MM.1S (cell line): ENCODE measurements around the gene FGF14.
"Not testable (repeated sequence)": the region's sequence is repeated elsewhere in the genome, so short reads cannot be mapped to it uniquely, and the experiment has no call there.

Experiments used
- DNase-seq: peaks from one replicate; pipeline ENCODE4 v3.0.0-alpha.2; 2015
- H2AFZ ChIP-seq: fragments of 300-600 bp; sonication (generic); 2 replicates; pipeline ENCODE4 v1.6.0; 2016; ENCODE audit warnings: antibody characterized with exemption, low read length
- H3F3A ChIP-seq: fragments of 300-600 bp; sonication (generic); 2 replicates; pipeline ENCODE4 v1.6.1; 2016; ENCODE audit warnings: mild to moderate bottlenecking, antibody characterized with exemption, low read length, moderate library complexity, mixed read lengths; ENCODE audit not compliant: insufficient read depth
- H3K27ac ChIP-seq: fragments of 300-600 bp; sonication (generic); 2 replicates; pipeline ENCODE4 v1.5.1; 2016; ENCODE audit warnings: mild to moderate bottlenecking, low read length
- H3K27me3 ChIP-seq: fragments of 300-600 bp; sonication (generic); replicated peaks from 2 replicates; pipeline ENCODE4 v1.6.0; 2016; ENCODE audit warnings: low read length; ENCODE audit not compliant: insufficient read depth
- H3K36me3 ChIP-seq: fragments of 300-600 bp; sonication (generic); replicated peaks from 2 replicates; pipeline ENCODE4 v1.6.1; 2016; ENCODE audit warnings: mild to moderate bottlenecking, low read length, mixed read lengths; ENCODE audit not compliant: insufficient read depth
- H3K4me1 ChIP-seq: fragments of 300-600 bp; sonication (generic); 2 replicates; pipeline ENCODE4 v1.6.1; 2016; ENCODE audit warnings: low read length, mixed read lengths
- H3K4me2 ChIP-seq: fragments of 300-600 bp; sonication (generic); 2 replicates; pipeline ENCODE4 v1.6.0; 2016; ENCODE audit warnings: low read depth, low read length
- H3K4me3 ChIP-seq: fragments of 300-600 bp; sonication (generic); 2 replicates; pipeline ENCODE4 v1.5.1; 2016; ENCODE audit warnings: low read length, mixed read lengths
- H3K79me2 ChIP-seq: fragments of 300-600 bp; sonication (generic); 2 replicates; pipeline ENCODE4 v1.6.1; 2016; ENCODE audit warnings: mixed run types, low read length, mixed read lengths
- H3K9ac ChIP-seq: fragments of 300-600 bp; sonication (generic); 2 replicates; pipeline ENCODE4 v1.6.1; 2016; ENCODE audit warnings: low read length, mixed read lengths
- H3K9me2 ChIP-seq: fragments of 300-600 bp; sonication (generic); replicated peaks from 2 replicates; pipeline ENCODE4 v1.6.1; 2016; ENCODE audit warnings: mild to moderate bottlenecking, low read length, mixed read lengths; ENCODE audit not compliant: insufficient read depth
- H3K9me3 ChIP-seq: fragments of 300-600 bp; sonication (generic); replicated peaks from 2 replicates; pipeline ENCODE4 v1.6.1; 2016; ENCODE audit warnings: mild to moderate bottlenecking, low read length, mixed read lengths; ENCODE audit not compliant: insufficient read depth
- H4K20me1 ChIP-seq: fragments of 300-600 bp; sonication (generic); 2 replicates; pipeline ENCODE4 v1.6.1; 2016; ENCODE audit warnings: mild to moderate bottlenecking, low read length, moderate library complexity, mixed read lengths; ENCODE audit not compliant: insufficient read depth
- CTCF ChIP-seq: fragments of 300-600 bp; sonication (generic); IDR thresholded peaks from 2 replicates; pipeline ENCODE4 v1.5.1; 2016; ENCODE audit warnings: antibody characterized with exemption, low read length, mixed read lengths
- EZH2 ChIP-seq: fragments of 300-600 bp; sonication (generic); optimal IDR thresholded peaks from 2 replicates; pipeline ENCODE3; 2017; ENCODE audit warnings: low read depth, mild to moderate bottlenecking, antibody characterized with exemption, low read length, mixed read lengths
- EZH2phosphoT487 ChIP-seq: fragments of 300-600 bp; sonication (generic); IDR thresholded peaks from 2 replicates; pipeline ENCODE4 v1.6.1; 2018; ENCODE audit warnings: antibody characterized with exemption, low read length

Gene FGF14

GRCh38 chr13:102012299-102013293, 389.3 kb downstream of the FGF14 start:
- Histone ChIP-seq H3K9ac (no peak overlapping the region), H3K9me3 (no peaks in the 10 kb centered on the region), H3K4me3 (no peak overlapping the region), H3F3A (no peaks in the 10 kb centered on the region), H4K20me1 (no peaks in the 10 kb centered on the region), H2AFZ (no peak overlapping the region), H3K27ac (no peak overlapping the region), H3K36me3 (no peaks in the 10 kb centered on the region), H3K4me2 (no peak overlapping the region), H3K9me2 (no peaks in the 10 kb centered on the region), H3K79me2 (no peaks in the 10 kb centered on the region), H3K4me1 (no peaks in the 10 kb centered on the region), H3K27me3 (no peaks in the 10 kb centered on the region)
- DNase-seq = no peak
- TF ChIP-seq EZH2phosphoT487 (no peak), EZH2 (no peak), CTCF (no peak)

- not testable (repeated sequence) for H3K4me2 ChIP-seq, H4K20me1 ChIP-seq, H3K27me3 ChIP-seq, DNase-seq, H3K79me2 ChIP-seq, H3K9ac ChIP-seq, H3K4me3 ChIP-seq, H3K9me3 ChIP-seq, H3K4me1 ChIP-seq, H3K36me3 ChIP-seq, H3K27ac ChIP-seq, H2AFZ ChIP-seq, H3F3A ChIP-seq, H3K9me2 ChIP-seq
Measured at GRCh38 chr13:102011455-102011854, 390.4 kb downstream of the FGF14 start.

- H3K9me2 ChIP-seq = no peaks in the 10 kb centered on the region
- DNase-seq = no peak
- H3K4me3 ChIP-seq = no peak overlapping the region
- no peaks in the 10 kb centered on the region for H3K27me3 ChIP-seq
- no peaks in the 10 kb centered on the region for H3F3A ChIP-seq
- no peaks in the 10 kb centered on the region for H4K20me1 ChIP-seq
- H3K36me3 ChIP-seq = no peaks in the 10 kb centered on the region
- H3K9me3 ChIP-seq = no peaks in the 10 kb centered on the region
- H3K4me1 ChIP-seq = no peaks in the 10 kb centered on the region
- TF ChIP-seq EZH2 (no peak), EZH2phosphoT487 (no peak), CTCF (no peak)
- no peak overlapping the region for H2AFZ ChIP-seq
- H3K27ac ChIP-seq = no peak overlapping the region
- H3K9ac ChIP-seq = no peak overlapping the region
- H3K79me2 ChIP-seq = no peaks in the 10 kb centered on the region
- no peak overlapping the region for H3K4me2 ChIP-seq
Measured at GRCh38 chr13:102003848-102004570, 397.8 kb downstream of the FGF14 start.
